Measurements from ENCODE around the gene DENND2A. TPM values are rescaled to one million over a fixed set of nuclear protein-coding genes. Genes with fewer than 3 reads are reported as not detected.
A peak's percentile ranks its signal among the peaks of the same experiment; 100 is the strongest.
"Not testable (repeated sequence)": the region's sequence is repeated elsewhere in the genome, so short reads cannot be mapped to it uniquely, and the experiment has no call there.

Gene DENND2A
- total RNA-seq, 2 donors from 2014 or later: not detected

- Mint-ChIP-seq H3K27me3 (ENCODE audit: low read depth) (no peaks in the 10 kb centered on the region), H3K36me3 (ENCODE audit: insufficient read depth in 2 of 2) (no peaks in the 10 kb centered on the region)
Measured at GRCh38 chr7:140669352-140669751, 28.7 kb upstream of the DENND2A start.

GRCh38 chr7:140668641-140669040 lies 28.0 kb upstream of the DENND2A start:
- Mint-ChIP-seq H3K4me3 (no peak overlapping the region), H3K36me3 (ENCODE audit: insufficient read depth in 2 of 2) (no peaks in the 10 kb centered on the region), H3K27ac (no peak overlapping the region), H3K4me1 (ENCODE audit: low read depth) (peaks cover 11% of the 10 kb centered on the region), H3K9me3 (no peaks in the 10 kb centered on the region), H3K27me3 (ENCODE audit: low read depth) (no peaks in the 10 kb centered on the region)
- DNase-seq: no peak
- no peak for ATAC-seq (replicated peaks in 1 of 2)

More at GRCh38 chr7:140669352-140669751, 28.7 kb upstream of the DENND2A start:
- Mint-ChIP-seq H3K27ac (no peak overlapping the region), H3K4me1 (ENCODE audit: low read depth) (peaks cover 18% of the 10 kb centered on the region), H3K9me3 (no peaks in the 10 kb centered on the region), H3K4me3 (no peak overlapping the region)
- DNase-seq (no peak), ATAC-seq (replicated peaks in 1 of 2) (no peak)

GRCh38 chr7:140667476-140667875 lies 26.9 kb upstream of the DENND2A start:
- Mint-ChIP-seq H3K36me3 (ENCODE audit: insufficient read depth in 2 of 2) (no peaks in the 10 kb centered on the region), H3K4me1 (ENCODE audit: low read depth) (peaks cover 8% of the 10 kb centered on the region), H3K27ac (no peak overlapping the region), H3K4me3 (no peak overlapping the region), H3K27me3 (ENCODE audit: low read depth) (no peaks in the 10 kb centered on the region), H3K9me3 (peaks cover 0 to 2% of the 10 kb centered on the region in 2 donors)
- DNase-seq: no peak
- ATAC-seq (replicated peaks in 1 of 2): no peak

GRCh38 chr7:140662938-140663337 lies 22.3 kb upstream of the DENND2A start:
- H3K27me3 Mint-ChIP-seq (ENCODE audit: low read depth); DNase-seq; H3K36me3 Mint-ChIP-seq (ENCODE audit: insufficient read depth in 2 of 2); H3K27ac Mint-ChIP-seq; H3K4me1 Mint-ChIP-seq (ENCODE audit: low read depth); H3K9me3 Mint-ChIP-seq; ATAC-seq (replicated peaks in 1 of 2); H3K4me3 Mint-ChIP-seq: not testable (repeated sequence)

GRCh38 chr7:140661124-140661523 lies 20.5 kb upstream of the DENND2A start:
- Mint-ChIP-seq H3K9me3 (peaks cover 0 to 2% of the 10 kb centered on the region in 2 donors), H3K27ac (no peak overlapping the region), H3K27me3 (ENCODE audit: low read depth) (peaks cover 7% of the 10 kb centered on the region), H3K36me3 (ENCODE audit: insufficient read depth in 2 of 2) (no peaks in the 10 kb centered on the region), H3K4me1 (ENCODE audit: low read depth) (peaks cover 12% of the 10 kb centered on the region), H3K4me3 (no peak overlapping the region)
- ATAC-seq (replicated peaks in 1 of 2) (no peak), DNase-seq (no peak)

- H3K36me3 Mint-ChIP-seq (ENCODE audit: insufficient read depth in 2 of 2): no peaks in the 10 kb centered on the region
- peaks cover 18% of the 10 kb centered on the region for H3K4me1 Mint-ChIP-seq (ENCODE audit: low read depth)
- H3K27me3 Mint-ChIP-seq (ENCODE audit: low read depth): peaks cover 7% of the 10 kb centered on the region
- ATAC-seq (replicated peaks in 1 of 2): no peak
- H3K27ac Mint-ChIP-seq: no peak overlapping the region
- no peak for DNase-seq
- H3K4me3 Mint-ChIP-seq: no peak overlapping the region
- peaks cover 0 to 2% of the 10 kb centered on the region in 2 donors for H3K9me3 Mint-ChIP-seq
Measured at GRCh38 chr7:140659856-140660255, 19.2 kb upstream of the DENND2A start.

GRCh38 chr7:140657891-140658290 lies 17.3 kb upstream of the DENND2A start:
- Mint-ChIP-seq H3K27me3 (ENCODE audit: low read depth) (peaks cover 7% of the 10 kb centered on the region), H3K36me3 (ENCODE audit: insufficient read depth in 2 of 2) (no peaks in the 10 kb centered on the region), H3K9me3 (no peaks in the 10 kb centered on the region), H3K27ac (no peak overlapping the region), H3K4me1 (ENCODE audit: low read depth) (peaks cover 22% of the 10 kb centered on the region), H3K4me3 (no peak overlapping the region)
- ATAC-seq (replicated peaks in 1 of 2) (no peak), DNase-seq (no peak)

- Mint-ChIP-seq H3K27me3 (ENCODE audit: low read depth) (peaks cover 7% of the 10 kb centered on the region), H3K9me3 (no peaks in the 10 kb centered on the region), H3K36me3 (ENCODE audit: insufficient read depth in 2 of 2) (no peaks in the 10 kb centered on the region), H3K4me1 (ENCODE audit: low read depth) (peaks cover 22% of the 10 kb centered on the region), H3K4me3 (peak overlapping the region; percentile 73 to 86), H3K27ac (peak overlapping the region; percentile 58)
- peak; percentile 89 to 92 for ATAC-seq (replicated peaks in 1 of 2)
- peak; percentile 43 to 44 for DNase-seq
Measured at GRCh38 chr7:140656548-140657515, 16.2 kb upstream of the DENND2A start.

- H3K4me3 Mint-ChIP-seq: peak overlapping the region; percentile 73 to 86
- H3K9me3 Mint-ChIP-seq: no peaks in the 10 kb centered on the region
- H3K27ac Mint-ChIP-seq: no peak overlapping the region
- no peak for ATAC-seq (replicated peaks in 1 of 2)
- no peaks in the 10 kb centered on the region for H3K36me3 Mint-ChIP-seq (ENCODE audit: insufficient read depth in 2 of 2)
- peaks cover 22% of the 10 kb centered on the region for H3K4me1 Mint-ChIP-seq (ENCODE audit: low read depth)
- H3K27me3 Mint-ChIP-seq (ENCODE audit: low read depth): peaks cover 7% of the 10 kb centered on the region
- DNase-seq: no peak
Measured at GRCh38 chr7:140655511-140656408, 15.1 kb upstream of the DENND2A start.

GRCh38 chr7:140654661-140655060 lies 14.0 kb upstream of the DENND2A start:
- no peaks in the 10 kb centered on the region for H3K36me3 Mint-ChIP-seq (ENCODE audit: insufficient read depth in 2 of 2)
- H3K27ac Mint-ChIP-seq: no peak overlapping the region
- DNase-seq: no peak
- peaks cover 7% of the 10 kb centered on the region for H3K27me3 Mint-ChIP-seq (ENCODE audit: low read depth)
- no peak for ATAC-seq (replicated peaks in 1 of 2)
- H3K9me3 Mint-ChIP-seq: no peaks in the 10 kb centered on the region
- H3K4me3 Mint-ChIP-seq: no peak overlapping the region
- H3K4me1 Mint-ChIP-seq (ENCODE audit: low read depth): peaks cover 22% of the 10 kb centered on the region

- Mint-ChIP-seq H3K36me3 (ENCODE audit: insufficient read depth in 2 of 2) (no peaks in the 10 kb centered on the region), H3K27ac (no peak overlapping the region), H3K9me3 (no peaks in the 10 kb centered on the region), H3K27me3 (ENCODE audit: low read depth) (peaks cover 7% of the 10 kb centered on the region), H3K4me3 (no peak overlapping the region), H3K4me1 (ENCODE audit: low read depth) (peaks cover 22% of the 10 kb centered on the region)
- DNase-seq (no peak), ATAC-seq (replicated peaks in 1 of 2) (no peak)
Measured at GRCh38 chr7:140654109-140654387, 13.4 kb upstream of the DENND2A start.

- peak in 1 of 2 donors; percentile 35 for DNase-seq
Measured at GRCh38 chr7:140653319-140654108, 12.9 kb upstream of the DENND2A start.

More at GRCh38 chr7:140653319-140654108, 12.9 kb upstream of the DENND2A start:
- no peaks in the 10 kb centered on the region for H3K9me3 Mint-ChIP-seq
- H3K4me1 Mint-ChIP-seq (ENCODE audit: low read depth): peaks cover 22% of the 10 kb centered on the region
- ATAC-seq (replicated peaks in 1 of 2): peak in 1 of 2 donors; percentile 35
- H3K4me3 Mint-ChIP-seq: no peak overlapping the region
- no peak overlapping the region for H3K27ac Mint-ChIP-seq
- H3K27me3 Mint-ChIP-seq (ENCODE audit: low read depth): peaks cover 7% of the 10 kb centered on the region
- no peaks in the 10 kb centered on the region for H3K36me3 Mint-ChIP-seq (ENCODE audit: insufficient read depth in 2 of 2)

Data from activated T-cell treated with anti-CD3 and anti-CD28 coated beads, Interleukin-2, amount 50 U/mL, for 72 hours (primary cell).